HepG2 (cell line): ENCODE data around the gene HINFP. TPM values are rescaled to one million over a fixed set of nuclear protein-coding genes. Genes with fewer than 3 reads are reported as not detected.
A peak's percentile ranks its signal among the peaks of the same experiment; 100 is the strongest.

Experiments
- CREBL2 ChIP-seq: sonication (generic); formaldehyde crosslinking; IDR thresholded peaks from 2 replicates; pipeline ENCODE4 v1.8.1; 2023; ENCODE audit warnings: missing genetic modification reagents, mild to moderate bottlenecking, borderline replicate concordance
- ELF3 ChIP-seq: IDR thresholded peaks from 2 replicates; pipeline ENCODE4 v1.6.1; 2016; ENCODE audit warnings: missing genetic modification reagents, missing compliant biosample characterization
- MED1 ChIP-seq: sonication (generic); formaldehyde crosslinking; IDR thresholded peaks from 2 replicates; pipeline ENCODE4 v1.4.0; 2020; ENCODE audit warnings: missing genetic modification reagents
- MZF1 ChIP-seq: sonication (generic); formaldehyde crosslinking; IDR thresholded peaks from 2 replicates; pipeline ENCODE4 v1.8.1; 2023; ENCODE audit warnings: mild to moderate bottlenecking, missing genetic modification reagents, borderline replicate concordance
- NONO ChIP-seq, 2 experiments: fragments of 450-650 bp in 1 of 2; sonication (generic) in 1 of 2; formaldehyde crosslinking in 1 of 2; IDR thresholded peaks in 1 of 2; conservative IDR thresholded peaks in 1 of 2; 2 replicates each; pipeline versions ENCODE4 v1.6.1 to v1.8.0; 2017 to 2022; ENCODE audit warnings: mild to moderate bottlenecking in 1 of 2, missing genetic modification reagents in 1 of 2, moderate library complexity in 1 of 2
- SAP130 ChIP-seq: IDR thresholded peaks from 2 replicates; pipeline ENCODE4 v1.6.1; 2016; ENCODE audit warnings: low read depth
- SRF ChIP-seq: IDR thresholded peaks from 2 replicates; pipeline ENCODE4 v1.6.1; 2011; ENCODE audit warnings: mild to moderate bottlenecking, low read depth, low read length, moderate library complexity
- ZBTB49 ChIP-seq: sonication (generic); formaldehyde crosslinking; IDR thresholded peaks from 2 replicates; pipeline ENCODE4 v1.4.0; 2020; ENCODE audit warnings: missing genetic modification reagents, borderline replicate concordance
- ZBTB7B ChIP-seq: sonication (generic); formaldehyde crosslinking; IDR thresholded peaks from 2 replicates; pipeline ENCODE4 v1.4.0; 2020; ENCODE audit warnings: missing genetic modification reagents
- ZNF605 ChIP-seq: sonication (generic); formaldehyde crosslinking; IDR thresholded peaks from 2 replicates; pipeline ENCODE4 v1.8.0; 2022; ENCODE audit warnings: mild to moderate bottlenecking, missing genetic modification reagents
- polyA plus RNA-seq, 8 experiments: library from polyadenylated mRNA; depleted of rRNA in 3 of 8; stranded (reverse) in 7 of 8; unstranded in 1 of 8; fragments of >200 nt; fragmentation: Illumina TruSeq in 4 of 8; extraction: Trizol in 4 of 8; gene quantifications; 2 replicates each; pipeline versions ENCODE4 v1.2.1 to v1.2.3, GENCODE V29; 2011 to 2016; ENCODE audit warnings: low read depth in 4 of 8, missing spikeins in 1 of 8, mixed read lengths in 1 of 8; ENCODE audit not compliant: insufficient read depth in 1 of 8
- total RNA-seq, 5 experiments: library from RNA; depleted of rRNA; stranded (reverse); fragments of >200 nt; fragmentation: Illumina TruSeq; extraction: Trizol; gene quantifications; 2 replicates each; pipeline ENCODE4 v1.2.3, GENCODE V29; 2016; ENCODE audit warnings: low read depth in 1 of 5
- TF ChIP-seq, protein P1 (sequence below): sonication (generic); formaldehyde crosslinking; IDR thresholded peaks from 2 replicates; pipeline ENCODE4 v1.5.0; 2020; ENCODE audit warnings: mild to moderate bottlenecking, missing genetic modification reagents, borderline replicate concordance
- TF ChIP-seq, protein P2 (sequence below): IDR thresholded peaks from 2 replicates; pipeline ENCODE4 v1.6.1; 2012; ENCODE audit warnings: low read length, improper control_type of control experiment
- TF ChIP-seq, protein P3 (sequence below): IDR thresholded peaks from 2 replicates; pipeline ENCODE4 v1.6.1; 2016; ENCODE audit warnings: low read depth, borderline replicate concordance

Gene HINFP
- total and polyA plus RNA-seq, 2 of the 13 experiments (the other 11 are each of a cell fraction or from before 2014, with no cell fraction given) = 15.1 to 21.4 TPM

DNA sequence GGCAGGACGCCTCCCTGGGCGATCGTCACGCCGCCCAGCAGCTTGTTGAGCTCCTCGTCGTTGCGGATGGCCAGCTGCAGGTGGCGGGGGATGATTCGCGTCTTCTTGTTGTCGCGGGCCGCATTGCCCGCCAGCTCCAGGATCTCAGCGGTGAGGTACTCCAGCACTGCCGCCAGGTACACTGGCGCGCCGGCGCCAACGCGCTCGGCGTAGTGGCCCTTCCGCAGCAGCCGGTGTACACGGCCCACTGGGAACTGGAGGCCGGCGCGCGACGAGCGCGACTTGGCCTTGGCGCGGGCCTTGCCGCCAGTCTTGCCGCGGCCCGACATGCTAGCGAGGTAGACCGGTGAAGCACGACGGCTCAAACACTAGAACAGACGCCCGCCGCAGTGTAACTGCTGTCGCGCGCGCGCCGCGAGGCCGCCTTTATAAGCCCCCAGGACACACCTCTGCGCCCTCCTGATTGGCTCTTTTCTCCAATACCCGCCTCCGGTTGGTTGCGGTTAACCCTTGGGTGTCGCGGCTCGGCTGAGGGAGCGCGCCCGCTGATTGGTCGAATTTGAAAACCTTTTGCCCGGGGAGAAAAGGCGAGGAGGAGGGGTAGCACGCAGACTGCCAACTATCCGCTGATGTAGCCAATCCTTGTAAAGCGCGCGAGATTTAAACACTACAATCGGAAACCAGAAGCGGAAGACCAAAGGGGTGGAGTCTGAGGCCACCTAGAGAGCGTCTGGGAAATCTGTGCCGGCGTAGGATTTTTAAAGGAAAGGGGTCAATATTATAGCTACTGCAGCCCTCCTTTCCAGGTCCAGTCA, 26.1 kb upstream of the HINFP start (continued):
- TF ChIP-seq, protein P1, sequence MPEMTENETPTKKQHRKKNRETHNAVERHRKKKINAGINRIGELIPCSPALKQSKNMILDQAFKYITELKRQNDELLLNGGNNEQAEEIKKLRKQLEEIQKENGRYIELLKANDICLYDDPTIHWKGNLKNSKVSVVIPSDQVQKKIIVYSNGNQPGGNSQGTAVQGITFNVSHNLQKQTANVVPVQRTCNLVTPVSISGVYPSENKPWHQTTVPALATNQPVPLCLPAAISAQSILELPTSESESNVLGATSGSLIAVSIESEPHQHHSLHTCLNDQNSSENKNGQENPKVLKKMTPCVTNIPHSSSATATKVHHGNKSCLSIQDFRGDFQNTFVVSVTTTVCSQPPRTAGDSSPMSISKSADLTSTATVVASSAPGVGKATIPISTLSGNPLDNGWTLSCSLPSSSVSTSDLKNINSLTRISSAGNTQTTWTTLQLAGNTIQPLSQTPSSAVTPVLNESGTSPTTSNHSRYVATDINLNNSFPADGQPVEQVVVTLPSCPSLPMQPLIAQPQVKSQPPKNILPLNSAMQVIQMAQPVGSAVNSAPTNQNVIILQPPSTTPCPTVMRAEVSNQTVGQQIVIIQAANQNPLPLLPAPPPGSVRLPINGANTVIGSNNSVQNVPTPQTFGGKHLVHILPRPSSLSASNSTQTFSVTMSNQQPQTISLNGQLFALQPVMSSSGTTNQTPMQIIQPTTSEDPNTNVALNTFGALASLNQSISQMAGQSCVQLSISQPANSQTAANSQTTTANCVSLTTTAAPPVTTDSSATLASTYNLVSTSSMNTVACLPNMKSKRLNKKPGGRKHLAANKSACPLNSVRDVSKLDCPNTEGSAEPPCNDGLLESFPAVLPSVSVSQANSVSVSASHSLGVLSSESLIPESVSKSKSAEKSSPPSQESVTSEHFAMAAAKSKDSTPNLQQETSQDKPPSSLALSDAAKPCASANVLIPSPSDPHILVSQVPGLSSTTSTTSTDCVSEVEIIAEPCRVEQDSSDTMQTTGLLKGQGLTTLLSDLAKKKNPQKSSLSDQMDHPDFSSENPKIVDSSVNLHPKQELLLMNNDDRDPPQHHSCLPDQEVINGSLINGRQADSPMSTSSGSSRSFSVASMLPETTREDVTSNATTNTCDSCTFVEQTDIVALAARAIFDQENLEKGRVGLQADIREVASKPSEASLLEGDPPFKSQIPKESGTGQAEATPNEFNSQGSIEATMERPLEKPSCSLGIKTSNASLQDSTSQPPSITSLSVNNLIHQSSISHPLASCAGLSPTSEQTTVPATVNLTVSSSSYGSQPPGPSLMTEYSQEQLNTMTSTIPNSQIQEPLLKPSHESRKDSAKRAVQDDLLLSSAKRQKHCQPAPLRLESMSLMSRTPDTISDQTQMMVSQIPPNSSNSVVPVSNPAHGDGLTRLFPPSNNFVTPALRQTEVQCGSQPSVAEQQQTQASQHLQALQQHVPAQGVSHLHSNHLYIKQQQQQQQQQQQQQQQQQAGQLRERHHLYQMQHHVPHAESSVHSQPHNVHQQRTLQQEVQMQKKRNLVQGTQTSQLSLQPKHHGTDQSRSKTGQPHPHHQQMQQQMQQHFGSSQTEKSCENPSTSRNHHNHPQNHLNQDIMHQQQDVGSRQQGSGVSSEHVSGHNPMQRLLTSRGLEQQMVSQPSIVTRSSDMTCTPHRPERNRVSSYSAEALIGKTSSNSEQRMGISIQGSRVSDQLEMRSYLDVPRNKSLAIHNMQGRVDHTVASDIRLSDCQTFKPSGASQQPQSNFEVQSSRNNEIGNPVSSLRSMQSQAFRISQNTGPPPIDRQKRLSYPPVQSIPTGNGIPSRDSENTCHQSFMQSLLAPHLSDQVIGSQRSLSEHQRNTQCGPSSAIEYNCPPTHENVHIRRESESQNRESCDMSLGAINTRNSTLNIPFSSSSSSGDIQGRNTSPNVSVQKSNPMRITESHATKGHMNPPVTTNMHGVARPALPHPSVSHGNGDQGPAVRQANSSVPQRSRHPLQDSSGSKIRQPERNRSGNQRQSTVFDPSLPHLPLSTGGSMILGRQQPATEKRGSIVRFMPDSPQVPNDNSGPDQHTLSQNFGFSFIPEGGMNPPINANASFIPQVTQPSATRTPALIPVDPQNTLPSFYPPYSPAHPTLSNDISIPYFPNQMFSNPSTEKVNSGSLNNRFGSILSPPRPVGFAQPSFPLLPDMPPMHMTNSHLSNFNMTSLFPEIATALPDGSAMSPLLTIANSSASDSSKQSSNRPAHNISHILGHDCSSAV (CRISPR knock-in tag) = peak; percentile 79
- TF ChIP-seq MED1 = peak; percentile 76
- peak; percentile 97 for TF ChIP-seq ZNF605 (CRISPR knock-in tag)
- peak; percentile 90 for TF ChIP-seq SAP130
- TF ChIP-seq NONO (IDR thresholded peaks at IDR 0.05) = no peak
- TF ChIP-seq NONO (CRISPR knock-in tag; conservative IDR thresholded peaks at IDR 0.05) = peak; percentile 96
- TF ChIP-seq ZBTB7B (CRISPR knock-in tag) = no peak
- TF ChIP-seq, protein P2, sequence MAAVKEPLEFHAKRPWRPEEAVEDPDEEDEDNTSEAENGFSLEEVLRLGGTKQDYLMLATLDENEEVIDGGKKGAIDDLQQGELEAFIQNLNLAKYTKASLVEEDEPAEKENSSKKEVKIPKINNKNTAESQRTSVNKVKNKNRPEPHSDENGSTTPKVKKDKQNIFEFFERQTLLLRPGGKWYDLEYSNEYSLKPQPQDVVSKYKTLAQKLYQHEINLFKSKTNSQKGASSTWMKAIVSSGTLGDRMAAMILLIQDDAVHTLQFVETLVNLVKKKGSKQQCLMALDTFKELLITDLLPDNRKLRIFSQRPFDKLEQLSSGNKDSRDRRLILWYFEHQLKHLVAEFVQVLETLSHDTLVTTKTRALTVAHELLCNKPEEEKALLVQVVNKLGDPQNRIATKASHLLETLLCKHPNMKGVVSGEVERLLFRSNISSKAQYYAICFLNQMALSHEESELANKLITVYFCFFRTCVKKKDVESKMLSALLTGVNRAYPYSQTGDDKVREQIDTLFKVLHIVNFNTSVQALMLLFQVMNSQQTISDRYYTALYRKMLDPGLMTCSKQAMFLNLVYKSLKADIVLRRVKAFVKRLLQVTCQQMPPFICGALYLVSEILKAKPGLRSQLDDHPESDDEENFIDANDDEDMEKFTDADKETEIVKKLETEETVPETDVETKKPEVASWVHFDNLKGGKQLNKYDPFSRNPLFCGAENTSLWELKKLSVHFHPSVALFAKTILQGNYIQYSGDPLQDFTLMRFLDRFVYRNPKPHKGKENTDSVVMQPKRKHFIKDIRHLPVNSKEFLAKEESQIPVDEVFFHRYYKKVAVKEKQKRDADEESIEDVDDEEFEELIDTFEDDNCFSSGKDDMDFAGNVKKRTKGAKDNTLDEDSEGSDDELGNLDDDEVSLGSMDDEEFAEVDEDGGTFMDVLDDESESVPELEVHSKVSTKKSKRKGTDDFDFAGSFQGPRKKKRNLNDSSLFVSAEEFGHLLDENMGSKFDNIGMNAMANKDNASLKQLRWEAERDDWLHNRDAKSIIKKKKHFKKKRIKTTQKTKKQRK = no peak
- TF ChIP-seq ELF3 (CRISPR knock-in tag) = peak; percentile 33; the same call in 1 of the 2 replicates
- peak; percentile 78 for TF ChIP-seq CREBL2 (CRISPR knock-in tag)
- TF ChIP-seq MZF1 (CRISPR knock-in tag) = no peak
- TF ChIP-seq, protein P3, sequence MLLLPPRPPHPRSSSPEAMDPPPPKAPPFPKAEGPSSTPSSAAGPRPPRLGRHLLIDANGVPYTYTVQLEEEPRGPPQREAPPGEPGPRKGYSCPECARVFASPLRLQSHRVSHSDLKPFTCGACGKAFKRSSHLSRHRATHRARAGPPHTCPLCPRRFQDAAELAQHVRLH (CRISPR knock-in tag) = no peak
- TF ChIP-seq ZBTB49 (CRISPR knock-in tag) = no peak
- TF ChIP-seq SRF = no peak
